Lower leg skin (tissue), 3 donors: ENCODE measurements around the gene ATP6V0D1.

ENCODE experiments used
- CTCF ChIP-seq, 3 donors: fragments of 450-650 bp; IDR thresholded peaks; one replicate each; pipeline ENCODE4 v1.5.1; 2016; ENCODE audit warnings: antibody characterized with exemption in 3 of 3, mild to moderate bottlenecking in 3 of 3, moderate library complexity in 2 of 3
- POLR2A ChIP-seq, 2 donors: fragments of 450-650 bp; IDR thresholded peaks; one replicate each; pipeline ENCODE4 v1.6.1; 2016 to 2017; ENCODE audit warnings: antibody characterized with exemption in 2 of 2, mild to moderate bottlenecking in 1 of 2, moderate library complexity in 1 of 2

GRCh38 chr16:67429053-67429798, 51.7 kb downstream of the ATP6V0D1 start:
- TF ChIP-seq CTCF (IDR thresholded peaks at IDR 0.05) (no peak), POLR2A (IDR thresholded peaks at IDR 0.05) (no peak)
